GM12891 (cell line): ENCODE measurements around the gene CACNA1A.

ENCODE experiments used
- POLR2A ChIP-seq: IDR thresholded peaks from 2 replicates; pipeline ENCODE4 v1.6.1; 2011; ENCODE audit warnings: low read depth, low read length, control low read depth
- TAF1 ChIP-seq: IDR thresholded peaks from 2 replicates; pipeline ENCODE4 v1.6.1; 2011; ENCODE audit warnings: low read depth, low read length, control low read depth

- TF ChIP-seq POLR2A (no peak), TAF1 (no peak)
Measured at GRCh38 chr19:13267131-13267530, 239.1 kb downstream of the CACNA1A start.
